OCI-LY1 (cell line): ENCODE results near the gene CSRNP2.

Experiments
- H2AFZ ChIP-seq: fragments of 200-600 bp; sonication (generic), shearing (Covaris generic); 2 replicates; pipeline ENCODE4 v1.6.0; 2014; ENCODE audit warnings: antibody characterized with exemption, mild to moderate bottlenecking, low read length
- H3F3A ChIP-seq: fragments of 200-600 bp; sonication (generic), shearing (Covaris generic); 2 replicates; pipeline ENCODE4 v1.6.0; 2014; ENCODE audit warnings: mild to moderate bottlenecking, antibody characterized with exemption, low read length, moderate library complexity; ENCODE audit not compliant: insufficient read depth
- H3K27ac ChIP-seq: fragments of 200-600 bp; sonication (generic); 2 replicates; pipeline ENCODE4 v1.5.1; 2014; ENCODE audit warnings: low read length, mixed run types, mild to moderate bottlenecking, low read depth; ENCODE audit not compliant: poor library complexity, severe bottlenecking
- H3K27me3 ChIP-seq: fragments of 200-600 bp; sonication (generic); 2 replicates; pipeline ENCODE4 v1.6.0; 2014; ENCODE audit warnings: antibody characterized with exemption, mild to moderate bottlenecking, low read length, moderate library complexity; ENCODE audit not compliant: insufficient read depth
- H3K36me3 ChIP-seq: fragments of 200-600 bp; sonication (generic); 2 replicates; pipeline ENCODE4 v1.6.1; 2014; ENCODE audit warnings: mild to moderate bottlenecking, antibody characterized with exemption, low read length, moderate library complexity, mixed read lengths; ENCODE audit not compliant: insufficient read depth
- H3K4me1 ChIP-seq: fragments of 200-600 bp; sonication (generic); 2 replicates; pipeline ENCODE4 v1.5.1; 2014; ENCODE audit warnings: mild to moderate bottlenecking, low read length, moderate library complexity; ENCODE audit not compliant: insufficient read depth, severe bottlenecking
- H3K4me2 ChIP-seq: fragments of 200-600 bp; sonication (generic), shearing (Covaris generic); 2 replicates; pipeline ENCODE4 v1.6.1; 2014; ENCODE audit warnings: low read length
- H3K4me3 ChIP-seq: fragments of 200-600 bp; sonication (generic); 2 replicates; pipeline ENCODE4 v1.5.1; 2014; ENCODE audit warnings: low read length, low read depth, mild to moderate bottlenecking, mixed read lengths; ENCODE audit not compliant: poor library complexity, severe bottlenecking
- H3K79me2 ChIP-seq: fragments of 200-600 bp; shearing (Covaris generic); 2 replicates; pipeline ENCODE4 v1.6.1; 2016; ENCODE audit warnings: mixed run types, low read length, mixed read lengths; ENCODE audit not compliant: insufficient read depth
- H3K9ac ChIP-seq: fragments of 200-600 bp; sonication (generic), shearing (Covaris generic); 2 replicates; pipeline ENCODE4 v1.6.1; 2014; ENCODE audit warnings: mild to moderate bottlenecking, low read length, mixed read lengths
- H3K9me2 ChIP-seq: fragments of 200-600 bp; sonication (generic), shearing (Covaris generic); 2 replicates; pipeline ENCODE4 v1.6.1; 2014; ENCODE audit warnings: low read depth, mild to moderate bottlenecking, low read length, mixed read lengths
- H3K9me3 ChIP-seq: fragments of 200-600 bp; shearing (Covaris generic); 2 replicates; pipeline ENCODE4 v1.6.1; 2014; ENCODE audit warnings: low read length, mixed read lengths
- H4K20me1 ChIP-seq: fragments of 200-600 bp; sonication (generic), shearing (Covaris generic); 2 replicates; pipeline ENCODE4 v1.6.0; 2016; ENCODE audit warnings: mild to moderate bottlenecking, low read length; ENCODE audit not compliant: insufficient read depth
- CTCF ChIP-seq: fragments of 200-600 bp; sonication (generic), shearing (Covaris generic); IDR thresholded peaks from 2 replicates; pipeline ENCODE4 v1.5.1; 2017; ENCODE audit warnings: mild to moderate bottlenecking, antibody characterized with exemption, low read length, moderate library complexity, mixed read lengths
- EZH2 ChIP-seq: fragments of 200-600 bp; sonication (generic), shearing (Covaris generic); IDR thresholded peaks from 2 replicates; pipeline ENCODE4 v1.8.0; 2017; ENCODE audit warnings: borderline replicate concordance, mixed run types, mild to moderate bottlenecking, antibody characterized with exemption, low read length, moderate library complexity, mixed read lengths

Gene CSRNP2

GRCh38 chr12:51049525-51049924 is 33.9 kb downstream of the CSRNP2 start:
- Histone ChIP-seq H3K9ac (peak overlapping the region; percentile 84), H4K20me1 (no peaks in the 10 kb centered on the region), H3K4me1 (peaks cover 20% of the 10 kb centered on the region), H3K9me2 (no peaks in the 10 kb centered on the region), H3K4me3 (peak overlapping the region; percentile 75), H3K27me3 (no peaks in the 10 kb centered on the region), H3K79me2 (peaks cover 12% of the 10 kb centered on the region; the same call in 1 of the 2 replicates), H3K9me3 (no peaks in the 10 kb centered on the region), H3F3A (no peaks in the 10 kb centered on the region), H2AFZ (no peak overlapping the region), H3K4me2 (peak overlapping the region; percentile 88), H3K27ac (no peak overlapping the region), H3K36me3 (peaks cover 26% of the 10 kb centered on the region)
- TF ChIP-seq CTCF (no peak), EZH2 (no peak)

DNA sequence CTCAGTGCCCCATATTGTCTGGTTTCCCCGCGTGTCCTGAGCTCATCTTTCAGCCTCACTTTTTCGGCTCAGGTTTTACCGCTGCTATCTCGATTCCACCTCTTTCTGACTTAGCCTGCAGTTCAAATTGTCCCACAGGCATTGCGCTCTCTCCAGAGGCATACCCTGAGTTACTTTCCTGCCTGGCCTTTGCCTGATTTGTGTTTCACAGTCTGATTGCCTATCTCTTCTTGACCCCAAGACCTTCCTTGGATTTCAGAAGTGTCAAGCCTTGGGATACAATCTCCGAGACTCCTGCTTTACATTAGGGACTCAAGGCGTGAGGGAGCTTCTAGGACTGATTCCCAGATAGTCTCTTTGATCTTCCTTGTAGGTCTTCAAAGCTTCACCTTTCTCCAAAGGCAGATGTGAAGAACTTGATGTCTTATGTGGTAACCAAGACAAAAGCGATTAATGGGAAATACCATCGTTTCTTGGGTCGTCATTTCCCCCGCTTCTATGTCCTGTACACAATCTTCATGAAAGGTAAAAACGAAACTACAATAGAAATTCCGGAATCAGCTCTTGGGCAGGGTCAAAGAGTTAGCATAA is 34.6 kb downstream of the CSRNP2 start:
- TF ChIP-seq CTCF (no peak), EZH2 (no peak)
- peaks cover 12% of the 10 kb centered on the region; the same call in 1 of the 2 replicates for H3K79me2 ChIP-seq
- H3K9me3 ChIP-seq, result no peaks in the 10 kb centered on the region
- no peaks in the 10 kb centered on the region for H3F3A ChIP-seq
- H3K4me1 ChIP-seq, result peaks cover 20% of the 10 kb centered on the region
- H3K27ac ChIP-seq, result peak overlapping the region; percentile 40
- peak overlapping the region; percentile 75 for H3K4me3 ChIP-seq
- peaks cover 19% of the 10 kb centered on the region for H3K36me3 ChIP-seq
- H3K4me2 ChIP-seq, result peak overlapping the region; percentile 88
- no peaks in the 10 kb centered on the region for H3K27me3 ChIP-seq
- H3K9me2 ChIP-seq, result no peaks in the 10 kb centered on the region
- H3K9ac ChIP-seq, result peak overlapping the region; percentile 84
- no peaks in the 10 kb centered on the region for H4K20me1 ChIP-seq
- H2AFZ ChIP-seq, result 0 out of 2 replicates have a peak overlapping the region, but pooled peaks have one; percentile 1

GRCh38 chr12:51047655-51048540 is 35.5 kb downstream of the CSRNP2 start, which contains the start of gene LETMD1:
LETMD1 (plus strand) TSS chr12:51048327; CDS start chr12:51048357, 30 bp downstream.
- H3K4me3 ChIP-seq, result peak within 1 kb of the TSS; percentile 75
- no peaks in the 10 kb centered on the region for H4K20me1 ChIP-seq
- peak within 1 kb of the TSS; percentile 84 for H3K9ac ChIP-seq
- TF ChIP-seq CTCF (peak; percentile 96), EZH2 (no peak)
- H3K36me3 ChIP-seq, result peaks cover 10% of the 10 kb centered on the region
- no peaks in the 10 kb centered on the region for H3K9me2 ChIP-seq
- H3F3A ChIP-seq, result no peaks in the 10 kb centered on the region
- H3K9me3 ChIP-seq, result no peaks in the 10 kb centered on the region
- peak within 1 kb of the TSS; percentile 32 for H2AFZ ChIP-seq
- peak within 1 kb of the TSS; percentile 88 for H3K4me2 ChIP-seq
- peaks cover 20% of the 10 kb centered on the region for H3K4me1 ChIP-seq
- H3K27me3 ChIP-seq, result no peaks in the 10 kb centered on the region
- H3K79me2 ChIP-seq, result peaks cover 12% of the 10 kb centered on the region; the same call in 1 of the 2 replicates
- peak within 1 kb of the TSS; percentile 40 for H3K27ac ChIP-seq
